GM12878 (cell line): ENCODE data around the gene RALGPS2. TPM values are rescaled to one million over a fixed set of nuclear protein-coding genes. Genes with fewer than 3 reads are reported as not detected.

Source experiments
- ATAC-seq: fragments of 200-7000 bp; cut with Tn5 transposase; 3 replicates; pipeline ENCODE4 v1.9.1; 2020; ENCODE audit warnings: mild to moderate bottlenecking, moderate library complexity
- BruUV-seq: library from RNA; stranded (reverse); fragments of 400-500 nt; replicated peaks from 2 replicates; lab custom pipeline; 2021; lab: Mats Ljungman, UMichigan
- CTCF ChIA-PET: fragments of 300-600 bp; sonication (Branson Sonifier 250); formaldehyde crosslinking; extraction: SDS; loops from one replicate; lab custom pipeline; 2021; ENCODE audit warnings: inconsistent platforms; lab: Yijun Ruan, JAX
- POLR2A ChIA-PET: fragments of 350-600 bp; formaldehyde crosslinking; extraction: SDS; loops from one replicate; lab custom pipeline; 2021; ENCODE audit warnings: inconsistent platforms; lab: Charles Lee
- RAD21 ChIA-PET: fragments of 300-600 bp; sonication (Branson Sonifier 250); formaldehyde crosslinking; loops from one replicate; lab custom pipeline; 2023; ENCODE audit warnings: antibody characterized with exemption; ENCODE audit not compliant: unreplicated experiment; lab: Charles Lee
- SMC1A ChIA-PET: fragments of 300-600 bp; sonication (Branson Sonifier 250); formaldehyde crosslinking; loops from one replicate; lab custom pipeline; 2023; ENCODE audit not compliant: unreplicated experiment, uncharacterized antibody; lab: Charles Lee
- DNase-seq: peaks from one replicate; pipeline ENCODE4 v3.0.0-alpha.2; 2011; ENCODE audit warnings: low read depth, low spot score
- FAIRE-seq: peaks from 3 replicates; lab custom pipeline; 2011; peaks lifted over from hg19 to GRCh38; lab: Jason Lieb, UNC
- H2AFZ ChIP-seq: 2 replicates; pipeline ENCODE4 v1.6.0; 2011; ENCODE audit warnings: low read depth, low read length, control low read depth; ENCODE audit not compliant: control insufficient read depth
- H3K27ac ChIP-seq: 2 replicates; pipeline ENCODE4 v1.5.1; 2011; ENCODE audit warnings: control low read depth; ENCODE audit not compliant: control insufficient read depth, insufficient read depth
- H3K27me3 ChIP-seq, 2 experiments: replicated peaks in 1 of 2; 2 replicates each; pipeline versions ENCODE4 v1.6.0 to v1.6.1; 2011; ENCODE audit warnings: low read length in 1 of 2; ENCODE audit not compliant: control insufficient read depth in 2 of 2, insufficient read depth in 2 of 2
- H3K36me3 ChIP-seq, 2 experiments: 2 replicates each; pipeline ENCODE4 v1.5.1; 2011; ENCODE audit warnings: low read length in 1 of 2; ENCODE audit not compliant: control insufficient read depth in 2 of 2, insufficient read depth in 2 of 2
- H3K4me1 ChIP-seq: 2 replicates; pipeline ENCODE4 v1.6.1; 2011; ENCODE audit warnings: mild to moderate bottlenecking, low read length, moderate library complexity, mixed read lengths; ENCODE audit not compliant: control insufficient read depth, insufficient read depth
- H3K4me2 ChIP-seq: 2 replicates; pipeline ENCODE4 v1.6.0; 2011; ENCODE audit warnings: control low read depth; ENCODE audit not compliant: control insufficient read depth, insufficient read depth
- H3K4me3 ChIP-seq: fragments of 200-600 bp; sonication (generic); 2 replicates; pipeline ENCODE4 v1.5.1; 2016
- H3K79me2 ChIP-seq: 2 replicates; pipeline ENCODE4 v1.6.0; 2011; ENCODE audit warnings: low read length; ENCODE audit not compliant: control insufficient read depth, insufficient read depth
- H3K9ac ChIP-seq: 2 replicates; pipeline ENCODE4 v1.8.0; 2011; ENCODE audit warnings: low read length, control low read depth, mixed read lengths; ENCODE audit not compliant: control insufficient read depth, insufficient read depth
- H3K9me3 ChIP-seq: replicated peaks from 3 replicates; pipeline ENCODE4 v1.5.1; 2011; ENCODE audit warnings: mild to moderate bottlenecking, low read length; ENCODE audit not compliant: control insufficient read depth, insufficient read depth
- H4K20me1 ChIP-seq: 2 replicates; pipeline ENCODE4 v1.6.0; 2011; ENCODE audit not compliant: control insufficient read depth, insufficient read depth
- BMI1 ChIP-seq: fragments of 450-650 bp; IDR thresholded peaks from 2 replicates; pipeline ENCODE4 v1.6.1; 2016; ENCODE audit warnings: mild to moderate bottlenecking, moderate library complexity, borderline replicate concordance
- CBFB ChIP-seq: IDR thresholded peaks from 2 replicates; pipeline ENCODE4 v1.6.1; 2016; ENCODE audit warnings: antibody characterized with exemption, low read depth
- DPF2 ChIP-seq: fragments of 450-650 bp; IDR thresholded peaks from 2 replicates; pipeline ENCODE4 v1.6.1; 2017; ENCODE audit warnings: mild to moderate bottlenecking
- GATAD2B ChIP-seq: fragments of 450-650 bp; conservative IDR thresholded peaks from 2 replicates; pipeline ENCODE4 v1.6.1; 2017; ENCODE audit warnings: low read depth, mild to moderate bottlenecking, moderate library complexity
- NBN ChIP-seq: fragments of 450-650 bp; IDR thresholded peaks from 2 replicates; pipeline ENCODE4 v1.6.1; 2016
- SIX5 ChIP-seq: IDR thresholded peaks from 2 replicates; pipeline ENCODE4 v1.6.1; 2011; ENCODE audit warnings: mild to moderate bottlenecking, low read depth, low read length, moderate library complexity; ENCODE audit not compliant: severe bottlenecking
- SMC3 ChIP-seq: IDR thresholded peaks from 2 replicates; pipeline ENCODE4 v1.6.1; 2011; ENCODE audit warnings: low read length, improper control_type of control experiment, borderline replicate concordance
- SUZ12 ChIP-seq: fragments of 200-600 bp; sonication (generic); IDR thresholded peaks from one replicate; pipeline ENCODE4 v1.6.1; 2018; ENCODE audit warnings: antibody characterized with exemption, mild to moderate bottlenecking; ENCODE audit not compliant: unreplicated experiment
- TARDBP ChIP-seq: IDR thresholded peaks from 2 replicates; pipeline ENCODE4 v1.6.1; 2016; ENCODE audit warnings: borderline replicate concordance
- TBL1XR1 ChIP-seq: IDR thresholded peaks from 2 replicates; pipeline ENCODE4 v1.6.1; 2012; ENCODE audit warnings: low read depth, low read length, improper control_type of control experiment
- ZNF207 ChIP-seq: fragments of 450-650 bp; IDR thresholded peaks from 2 replicates; pipeline ENCODE4 v1.6.1; 2014; ENCODE audit warnings: antibody characterized with exemption, mild to moderate bottlenecking, borderline replicate concordance
- ZNF384 ChIP-seq: IDR thresholded peaks from 2 replicates; pipeline ENCODE4 v1.6.1; 2012; ENCODE audit warnings: low read depth, mild to moderate bottlenecking, low read length, improper control_type of control experiment, borderline replicate concordance
- ZNF592 ChIP-seq: fragments of 450-650 bp; IDR thresholded peaks from 2 replicates; pipeline ENCODE4 v1.6.1; 2017; ENCODE audit warnings: mild to moderate bottlenecking, moderate library complexity
- ZZZ3 ChIP-seq: IDR thresholded peaks from 2 replicates; pipeline ENCODE4 v1.6.1; 2011; ENCODE audit warnings: low read depth; ENCODE audit not compliant: control insufficient read depth, insufficient read length
- in situ Hi-C: fragments of 300-500 bp; cut with MboI; formaldehyde crosslinking; loops from 9 replicates; pipeline ENCODE4 v1.14.3; 2018; ENCODE audit warnings: mixed read lengths
- intact Hi-C: fragments of 100-400 bp; cut with micrococcal nuclease; formaldehyde crosslinking; loops from one replicate; pipeline ENCODE4 v1.14.2; 2022; ENCODE audit not compliant: unreplicated experiment
- polyA plus RNA-seq, 11 experiments: library from polyadenylated mRNA; depleted of rRNA in 4 of 11; unstranded in 6 of 11; stranded (reverse) in 5 of 11; fragments of >200 nt; fragmentation: Nextera tagmentation in 4 of 11; fragmentation: Illumina TruSeq in 1 of 11; extraction: Ambion mirVana in 4 of 11; extraction: Trizol in 1 of 11; gene quantifications; 1 replicate in 1 of 11; 2 replicates in 10 of 11; pipeline versions ENCODE4 v1.2.1 to v1.2.3, GENCODE V29; 2011 to 2016; ENCODE audit warnings: inconsistent platforms in 2 of 11, missing spikeins in 2 of 11, low read depth in 1 of 11
- total RNA-seq, 4 experiments: library from RNA; depleted of rRNA in 3 of 4; stranded (reverse); fragments of >200 nt in 3 of 4; fragmentation: Illumina TruSeq in 1 of 4; extraction: Trizol in 1 of 4; gene quantifications; 2 replicates each; pipeline versions ENCODE4 v1.2.1 to v1.2.3, GENCODE V29; 2013 to 2021
- TF ChIP-seq, protein P1 (sequence below): IDR thresholded peaks from 2 replicates; pipeline ENCODE4 v1.6.1; 2011; ENCODE audit warnings: mild to moderate bottlenecking, low read depth, low read length, moderate library complexity; ENCODE audit not compliant: insufficient replicate concordance

The RALGPS2 gene
- total and polyA plus RNA-seq, 10 of the 15 experiments (the other 5 are each of a cell fraction or from before 2014, with no cell fraction given), result 0.08 to 3.7 (median 0.50) TPM

- ATAC-seq (no peak), DNase-seq (no peak), FAIRE-seq (no peak)
- Histone ChIP-seq H2AFZ (no peak overlapping the region), H3K27me3 (no peaks in the 10 kb centered on the region), H3K27ac (no peak overlapping the region), H3K4me3 (no peak overlapping the region), H3K4me1 (no peaks in the 10 kb centered on the region), H3K36me3 (no peaks in the 10 kb centered on the region), H3K9ac (no peak overlapping the region), H3K79me2 (no peaks in the 10 kb centered on the region), H4K20me1 (no peaks in the 10 kb centered on the region), H3K4me2 (no peak overlapping the region), H3K9me3 (no peaks in the 10 kb centered on the region)
- CTCF ChIA-PET, result interaction anchor here (0.9 to 2.2 kb wide), 5 partner anchors 11 to 330 kb away, joined by 3 to 13 read pairs (median 3); no protein-coding TSS in a partner anchor
- SMC1A ChIA-PET, result interaction anchor here (1.9 to 2.3 kb wide), 3 partner anchors 8 to 339 kb away, joined by 4 to 11 read pairs (median 7); no protein-coding TSS in a partner anchor
- in situ Hi-C loops, result no loop called here
- RAD21 ChIA-PET, result no interaction called here
- POLR2A ChIA-PET, result interaction anchor here (1.1 kb wide), 1 partner anchor 9 kb away, joined by 4 read pairs; no protein-coding TSS in a partner anchor
- no peak for TF ChIP-seq SMC3
- no peak for TF ChIP-seq DPF2
- no peak for TF ChIP-seq ZNF207
- TF ChIP-seq SUZ12, result no peak
- TF ChIP-seq, protein P1, sequence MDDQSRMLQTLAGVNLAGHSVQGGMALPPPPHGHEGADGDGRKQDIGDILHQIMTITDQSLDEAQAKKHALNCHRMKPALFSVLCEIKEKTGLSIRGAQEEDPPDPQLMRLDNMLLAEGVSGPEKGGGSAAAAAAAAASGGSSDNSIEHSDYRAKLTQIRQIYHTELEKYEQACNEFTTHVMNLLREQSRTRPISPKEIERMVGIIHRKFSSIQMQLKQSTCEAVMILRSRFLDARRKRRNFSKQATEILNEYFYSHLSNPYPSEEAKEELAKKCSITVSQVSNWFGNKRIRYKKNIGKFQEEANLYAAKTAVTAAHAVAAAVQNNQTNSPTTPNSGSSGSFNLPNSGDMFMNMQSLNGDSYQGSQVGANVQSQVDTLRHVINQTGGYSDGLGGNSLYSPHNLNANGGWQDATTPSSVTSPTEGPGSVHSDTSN, result no peak
- no peak for TF ChIP-seq ZNF592
- no peak for TF ChIP-seq ZZZ3
- TF ChIP-seq CBFB, result no peak
- no peak for TF ChIP-seq TBL1XR1
- TF ChIP-seq SIX5, result no peak
- TF ChIP-seq TARDBP, result no peak
- no peak for TF ChIP-seq ZNF384
- TF ChIP-seq BMI1, result no peak
- TF ChIP-seq GATAD2B, result no peak
- no peak for TF ChIP-seq NBN
- no TSS peak for BruUV-seq
- intact Hi-C loops, result no loop called here
These were observed 146.7 kb downstream of the RALGPS2 start for GRCh38 chr1:178871551-178872320.
